Type B pancreatic cell (in vitro differentiated cells): ENCODE results near the gene VPS37B. TPM values are rescaled to one million over a fixed set of nuclear protein-coding genes. Genes with fewer than 3 reads are reported as not detected.

ENCODE experiments used
- DNase-seq: peaks from one replicate; pipeline ENCODE4 v3.0.0; 2021; ENCODE audit warnings: mixed read lengths; ENCODE audit not compliant: unreplicated experiment; ENCODE audit errors: extremely low spot score
- H3K27ac Mint-ChIP-seq: 2 replicates; pipeline ENCODE4 v1.8.0; 2021; ENCODE audit warnings: mild to moderate bottlenecking, mixed read lengths
- H3K27me3 Mint-ChIP-seq: 2 replicates; pipeline ENCODE4 v1.8.0; 2021; ENCODE audit warnings: mixed read lengths
- H3K36me3 Mint-ChIP-seq: 2 replicates; pipeline ENCODE4 v1.8.0; 2021; ENCODE audit warnings: mixed read lengths
- H3K4me1 Mint-ChIP-seq: one replicate; pipeline ENCODE4 v1.8.0; 2021; ENCODE audit warnings: mixed read lengths; ENCODE audit not compliant: unreplicated experiment
- H3K4me3 Mint-ChIP-seq: 2 replicates; pipeline ENCODE4 v1.8.0; 2021; ENCODE audit warnings: mild to moderate bottlenecking, mixed read lengths
- H3K9me3 Mint-ChIP-seq: 2 replicates; pipeline ENCODE4 v1.8.0; 2021; ENCODE audit warnings: mixed read lengths
- total RNA-seq: library from RNA; stranded (reverse); gene quantifications from 2 replicates; pipeline ENCODE4 v1.2.1, GENCODE V29; 2021; ENCODE audit warnings: low replicate concordance
- TF ChIP-seq, protein P1 (sequence below): fragments of 200-600 bp; sonication (generic); conservative IDR thresholded peaks from 2 replicates; pipeline ENCODE4 v1.5.0; 2021; ENCODE audit warnings: antibody characterized with exemption, mild to moderate bottlenecking

The VPS37B gene
- total RNA-seq, 1 donor from 2014 or later, result 32.4 TPM

DNA sequence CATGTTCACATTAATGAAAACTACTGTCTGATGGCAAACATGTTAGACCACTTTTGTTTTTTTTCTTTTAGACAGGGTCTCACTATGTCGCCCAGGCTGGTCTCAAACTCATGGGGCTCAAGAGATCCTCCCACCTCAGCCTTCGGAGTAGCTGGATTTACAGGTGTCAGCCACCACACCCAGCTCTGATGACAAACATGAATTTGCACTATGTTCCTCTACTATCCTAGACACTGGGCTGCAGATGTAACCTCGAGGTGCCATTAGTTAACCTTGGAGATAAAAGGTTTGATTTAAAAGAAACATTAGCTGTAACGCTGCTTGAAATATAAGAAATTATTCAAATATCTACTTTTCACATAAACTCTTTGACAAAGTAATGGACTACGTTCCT, 8.1 kb downstream of the VPS37B start:
- peak overlapping the region; percentile 99 for H3K27ac Mint-ChIP-seq
- peaks cover 13% of the 10 kb centered on the region for H3K36me3 Mint-ChIP-seq
- H3K4me1 Mint-ChIP-seq, result peaks cover 56% of the 10 kb centered on the region
- TF ChIP-seq, protein P1, sequence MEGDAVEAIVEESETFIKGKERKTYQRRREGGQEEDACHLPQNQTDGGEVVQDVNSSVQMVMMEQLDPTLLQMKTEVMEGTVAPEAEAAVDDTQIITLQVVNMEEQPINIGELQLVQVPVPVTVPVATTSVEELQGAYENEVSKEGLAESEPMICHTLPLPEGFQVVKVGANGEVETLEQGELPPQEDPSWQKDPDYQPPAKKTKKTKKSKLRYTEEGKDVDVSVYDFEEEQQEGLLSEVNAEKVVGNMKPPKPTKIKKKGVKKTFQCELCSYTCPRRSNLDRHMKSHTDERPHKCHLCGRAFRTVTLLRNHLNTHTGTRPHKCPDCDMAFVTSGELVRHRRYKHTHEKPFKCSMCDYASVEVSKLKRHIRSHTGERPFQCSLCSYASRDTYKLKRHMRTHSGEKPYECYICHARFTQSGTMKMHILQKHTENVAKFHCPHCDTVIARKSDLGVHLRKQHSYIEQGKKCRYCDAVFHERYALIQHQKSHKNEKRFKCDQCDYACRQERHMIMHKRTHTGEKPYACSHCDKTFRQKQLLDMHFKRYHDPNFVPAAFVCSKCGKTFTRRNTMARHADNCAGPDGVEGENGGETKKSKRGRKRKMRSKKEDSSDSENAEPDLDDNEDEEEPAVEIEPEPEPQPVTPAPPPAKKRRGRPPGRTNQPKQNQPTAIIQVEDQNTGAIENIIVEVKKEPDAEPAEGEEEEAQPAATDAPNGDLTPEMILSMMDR, result no peak
- no peaks in the 10 kb centered on the region for H3K27me3 Mint-ChIP-seq
- peak overlapping the region; percentile 80 for H3K4me3 Mint-ChIP-seq
- no peaks in the 10 kb centered on the region for H3K9me3 Mint-ChIP-seq
- no peak for DNase-seq

DNA sequence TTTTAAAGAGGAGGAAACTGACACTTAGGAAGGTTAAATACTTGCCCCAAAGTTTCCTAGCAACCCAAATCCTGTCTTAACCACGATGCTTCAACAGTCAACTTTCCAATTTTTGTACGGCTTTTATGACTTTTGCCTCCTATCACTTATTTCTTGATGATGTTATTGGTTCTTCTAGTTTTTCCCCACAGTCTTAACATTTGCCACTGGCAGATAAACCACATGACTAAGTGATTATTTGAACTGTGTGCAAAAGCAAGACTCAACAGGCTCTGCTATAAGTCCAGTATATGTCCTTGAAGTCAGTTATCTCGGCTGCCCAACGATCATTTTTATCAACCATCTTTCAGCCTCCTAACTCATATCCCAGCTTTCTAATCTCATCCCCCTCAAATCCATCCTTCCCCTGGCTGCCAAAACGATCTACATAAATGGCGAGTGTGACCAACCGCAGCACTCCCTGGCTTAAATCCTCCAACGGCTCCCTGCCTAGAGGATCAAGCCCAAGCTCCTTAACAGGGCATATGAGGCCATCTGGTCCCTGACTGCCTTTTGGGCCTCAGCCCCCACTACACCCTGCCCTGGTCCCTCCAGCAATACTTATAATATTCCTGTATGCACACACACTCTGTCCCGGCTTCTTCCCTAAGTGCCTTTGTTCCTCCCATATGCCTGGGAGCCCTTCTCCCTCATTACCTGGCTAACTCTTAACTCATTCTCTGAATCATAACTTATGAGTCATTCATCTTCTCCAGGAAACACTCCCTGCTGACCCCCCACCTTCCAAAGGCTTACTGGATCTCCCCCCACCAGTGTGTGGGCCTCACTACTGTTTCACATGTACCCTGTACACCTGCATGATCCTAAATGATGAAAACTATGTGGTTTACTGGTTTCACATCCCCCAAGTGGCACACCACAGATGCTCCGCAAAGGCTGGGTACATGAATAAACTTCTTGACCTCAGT, 8.8 kb downstream of the VPS37B start:
- no peaks in the 10 kb centered on the region for H3K27me3 Mint-ChIP-seq
- H3K9me3 Mint-ChIP-seq, result no peaks in the 10 kb centered on the region
- no peak for DNase-seq
- peaks cover 51% of the 10 kb centered on the region for H3K4me1 Mint-ChIP-seq
- H3K36me3 Mint-ChIP-seq, result peaks cover 9% of the 10 kb centered on the region
- TF ChIP-seq, protein P1, result no peak
- peak overlapping the region; percentile 99 for H3K27ac Mint-ChIP-seq
- H3K4me3 Mint-ChIP-seq, result peak overlapping the region; percentile 50

DNA sequence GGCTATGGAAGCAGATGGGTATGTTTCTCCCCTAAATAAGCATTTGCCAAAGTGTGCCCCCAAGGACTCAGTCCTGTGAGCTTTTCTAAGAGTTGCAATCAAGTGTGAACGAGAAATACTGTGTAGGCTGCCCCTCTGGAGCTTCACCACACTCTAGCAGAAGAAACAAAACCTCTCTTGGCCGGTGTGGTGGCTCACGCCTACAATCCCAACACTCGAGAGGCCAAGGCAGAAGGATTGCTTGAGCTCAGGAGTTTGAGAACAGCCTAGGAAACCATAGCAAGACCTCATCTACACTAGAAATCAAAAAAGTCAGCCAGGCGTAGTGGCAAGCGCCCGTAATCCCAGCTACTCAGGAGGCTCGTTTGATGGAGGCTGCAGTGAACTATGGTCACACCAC, 9.8 kb downstream of the VPS37B start:
- Mint-ChIP-seq H3K4me1 (peaks cover 46% of the 10 kb centered on the region), H3K9me3 (no peaks in the 10 kb centered on the region), H3K36me3 (peaks cover 9% of the 10 kb centered on the region), H3K27ac (peak overlapping the region; percentile 27), H3K27me3 (no peaks in the 10 kb centered on the region), H3K4me3 (no peak overlapping the region)
- DNase-seq, result no peak
- TF ChIP-seq, protein P1, result no peak

DNA sequence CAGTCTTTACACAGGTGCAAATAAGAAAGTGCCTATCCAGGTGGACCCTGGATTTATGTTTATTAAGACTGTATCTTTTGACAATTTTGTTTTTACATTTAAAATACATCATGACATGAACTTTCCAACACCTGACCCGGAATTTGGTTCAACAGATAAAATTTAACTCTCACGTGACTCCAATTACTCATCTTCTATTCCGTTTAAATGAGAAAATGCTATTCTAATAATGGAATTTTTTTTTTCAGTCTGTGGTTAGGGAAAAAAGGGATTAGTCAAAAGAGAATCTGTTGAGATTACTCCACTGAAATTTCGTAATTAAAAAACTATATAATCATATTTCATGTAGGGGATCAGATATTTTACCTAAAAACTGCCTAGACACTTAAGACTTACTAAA, 11.1 kb downstream of the VPS37B start:
- H3K9me3 Mint-ChIP-seq, result no peaks in the 10 kb centered on the region
- no peak for DNase-seq
- peaks cover 53% of the 10 kb centered on the region for H3K4me1 Mint-ChIP-seq
- H3K36me3 Mint-ChIP-seq, result peaks cover 9% of the 10 kb centered on the region
- H3K27me3 Mint-ChIP-seq, result no peaks in the 10 kb centered on the region
- TF ChIP-seq, protein P1, result no peak
- H3K4me3 Mint-ChIP-seq, result no peak overlapping the region
- H3K27ac Mint-ChIP-seq, result no peak overlapping the region

DNA sequence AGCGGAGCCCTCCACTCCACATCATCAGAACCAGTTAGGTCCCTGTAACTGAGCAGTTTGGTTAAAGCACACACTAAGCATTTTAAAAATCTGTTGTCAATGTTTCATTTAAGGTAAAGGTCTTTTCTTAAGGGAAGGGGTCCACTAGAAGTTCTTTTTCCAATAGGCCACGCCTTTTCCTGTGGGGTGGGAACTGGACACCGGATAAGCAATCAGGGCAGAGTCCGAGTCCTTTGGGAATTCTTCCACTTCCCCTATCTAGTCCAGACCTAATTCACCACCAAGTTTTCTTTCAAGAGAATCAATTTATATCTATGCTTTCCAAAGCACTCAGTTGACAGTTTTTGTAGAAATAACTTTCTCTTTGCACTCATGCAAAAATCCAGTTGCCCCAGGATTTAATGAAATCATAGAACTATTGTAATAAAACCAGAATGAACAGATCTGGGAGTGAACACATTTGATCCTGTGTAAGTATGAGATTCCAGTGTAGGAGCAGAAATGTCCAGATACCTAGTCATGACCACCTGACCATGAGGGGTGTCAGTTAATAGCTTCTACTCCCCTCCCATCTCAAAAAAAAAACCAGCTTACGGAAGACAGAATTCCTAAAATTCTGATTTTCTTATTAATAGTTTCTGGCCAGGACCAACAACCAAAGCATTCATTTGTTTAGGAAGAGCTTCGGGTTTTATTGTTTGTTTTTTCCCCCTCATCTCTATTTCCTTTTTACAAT, 11.7 kb downstream of the VPS37B start:
- H3K27me3 Mint-ChIP-seq, result no peaks in the 10 kb centered on the region
- H3K4me3 Mint-ChIP-seq, result no peak overlapping the region
- TF ChIP-seq, protein P1, result no peak
- no peak overlapping the region for H3K27ac Mint-ChIP-seq
- no peak for DNase-seq
- peaks cover 9% of the 10 kb centered on the region for H3K36me3 Mint-ChIP-seq
- H3K9me3 Mint-ChIP-seq, result no peaks in the 10 kb centered on the region
- H3K4me1 Mint-ChIP-seq, result peaks cover 59% of the 10 kb centered on the region
